ENCODE results near the gene SPTLC1.
"Not testable (repeated sequence)": the region's sequence is repeated elsewhere in the genome, so short reads cannot be mapped to it uniquely, and the experiment has no call there.

SPTLC1 gene

GRCh38 chr9:92150501-92151470, 35.6 kb upstream of the SPTLC1 start:
- not testable (repeated sequence) for DNase-seq (ENCODE audit: low spot score in 2 of 2); H3K36me3 Mint-ChIP-seq (ENCODE audit: insufficient read depth); H3K4me3 Mint-ChIP-seq; H3K27ac Mint-ChIP-seq (ENCODE audit: low read depth); H3K4me1 Mint-ChIP-seq; ATAC-seq (replicated peaks; ENCODE audit: extremely low read depth, poor library complexity, severe bottlenecking); H3K9me3 Mint-ChIP-seq
- H3K27me3 Mint-ChIP-seq, result peaks cover 48% of the 10 kb centered on the region

GRCh38 chr9:92147852-92148180, 32.6 kb upstream of the SPTLC1 start:
- ATAC-seq (replicated peaks; ENCODE audit: extremely low read depth, poor library complexity, severe bottlenecking) (no peak), DNase-seq (ENCODE audit: low spot score in 2 of 2) (no peak)
- Mint-ChIP-seq H3K27me3 (peaks cover 72% of the 10 kb centered on the region), H3K4me3 (no peak overlapping the region), H3K4me1 (no peaks in the 10 kb centered on the region), H3K9me3 (no peaks in the 10 kb centered on the region), H3K27ac (ENCODE audit: low read depth) (no peak overlapping the region), H3K36me3 (ENCODE audit: insufficient read depth) (peaks cover 4% of the 10 kb centered on the region)

- no peak overlapping the region for H3K27ac Mint-ChIP-seq (ENCODE audit: low read depth)
- H3K36me3 Mint-ChIP-seq (ENCODE audit: insufficient read depth), result peaks cover 4% of the 10 kb centered on the region
- H3K27me3 Mint-ChIP-seq, result peaks cover 78% of the 10 kb centered on the region
- H3K4me1 Mint-ChIP-seq, result no peaks in the 10 kb centered on the region
- no peak for ATAC-seq (replicated peaks; ENCODE audit: extremely low read depth, poor library complexity, severe bottlenecking)
- no peak overlapping the region for H3K4me3 Mint-ChIP-seq
- no peaks in the 10 kb centered on the region for H3K9me3 Mint-ChIP-seq
- DNase-seq (ENCODE audit: low spot score in 2 of 2), result no peak
Observed at GRCh38 chr9:92147030-92147851, 32.0 kb upstream of the SPTLC1 start.

GRCh38 chr9:92146610-92147009, 31.4 kb upstream of the SPTLC1 start:
- no peaks in the 10 kb centered on the region for H3K4me1 Mint-ChIP-seq
- H3K9me3 Mint-ChIP-seq, result no peaks in the 10 kb centered on the region
- H3K4me3 Mint-ChIP-seq, result no peak overlapping the region
- no peak overlapping the region for H3K27ac Mint-ChIP-seq (ENCODE audit: low read depth)
- peaks cover 84% of the 10 kb centered on the region for H3K27me3 Mint-ChIP-seq
- DNase-seq (ENCODE audit: low spot score in 2 of 2) (no peak), ATAC-seq (replicated peaks; ENCODE audit: extremely low read depth, poor library complexity, severe bottlenecking) (no peak)
- H3K36me3 Mint-ChIP-seq (ENCODE audit: insufficient read depth), result peaks cover 3% of the 10 kb centered on the region

GRCh38 chr9:92145784-92146183, 30.6 kb upstream of the SPTLC1 start:
- not testable (repeated sequence) for H3K9me3 Mint-ChIP-seq; H3K4me3 Mint-ChIP-seq; H3K27ac Mint-ChIP-seq (ENCODE audit: low read depth); DNase-seq (ENCODE audit: low spot score in 2 of 2); ATAC-seq (replicated peaks; ENCODE audit: extremely low read depth, poor library complexity, severe bottlenecking); H3K4me1 Mint-ChIP-seq; H3K36me3 Mint-ChIP-seq (ENCODE audit: insufficient read depth)
- peaks cover 92% of the 10 kb centered on the region for H3K27me3 Mint-ChIP-seq

DNA sequence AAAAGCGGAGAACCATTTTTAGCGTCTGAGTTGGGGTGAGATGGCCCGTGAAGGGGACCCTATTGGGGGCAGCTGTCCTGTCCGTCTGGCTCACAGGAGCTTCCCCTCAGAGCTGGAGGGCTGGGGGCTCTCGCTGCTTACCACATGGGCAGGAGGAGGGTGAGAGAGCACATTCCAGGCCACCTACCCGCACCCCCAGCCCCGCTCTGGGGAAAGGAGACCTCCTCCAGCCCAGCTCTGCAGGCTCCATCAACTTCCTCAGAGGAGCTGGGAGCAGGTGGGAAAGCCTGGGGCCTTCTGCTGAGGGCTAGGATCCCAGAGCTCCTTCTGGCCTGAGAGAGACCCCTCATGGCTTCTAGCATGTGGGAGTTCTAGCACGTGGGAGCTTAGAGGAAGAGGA, 27.1 kb upstream of the SPTLC1 start:
- H3K36me3 Mint-ChIP-seq (ENCODE audit: insufficient read depth), result peaks cover 7% of the 10 kb centered on the region
- peaks cover 16% of the 10 kb centered on the region for H3K4me1 Mint-ChIP-seq
- H3K9me3 Mint-ChIP-seq, result no peaks in the 10 kb centered on the region
- H3K27ac Mint-ChIP-seq (ENCODE audit: low read depth), result no peak overlapping the region
- H3K27me3 Mint-ChIP-seq, result peaks cover 76% of the 10 kb centered on the region
- ATAC-seq (replicated peaks; ENCODE audit: extremely low read depth, poor library complexity, severe bottlenecking) (no peak), DNase-seq (ENCODE audit: low spot score in 2 of 2) (no peak)
- H3K4me3 Mint-ChIP-seq, result no peak overlapping the region

GRCh38 chr9:92141144-92142129, 26.2 kb upstream of the SPTLC1 start:
- H3K27me3 Mint-ChIP-seq, result peaks cover 67% of the 10 kb centered on the region
- peak overlapping the region; percentile 67 for H3K4me3 Mint-ChIP-seq
- no peak for ATAC-seq (replicated peaks; ENCODE audit: extremely low read depth, poor library complexity, severe bottlenecking)
- H3K4me1 Mint-ChIP-seq, result peaks cover 16% of the 10 kb centered on the region
- no peak for DNase-seq (ENCODE audit: low spot score in 2 of 2)
- H3K9me3 Mint-ChIP-seq, result no peaks in the 10 kb centered on the region
- no peak overlapping the region for H3K27ac Mint-ChIP-seq (ENCODE audit: low read depth)
- peaks cover 7% of the 10 kb centered on the region for H3K36me3 Mint-ChIP-seq (ENCODE audit: insufficient read depth)

- Mint-ChIP-seq H3K27ac (ENCODE audit: low read depth) (no peak overlapping the region), H3K4me3 (peak overlapping the region; percentile 67), H3K27me3 (peaks cover 60% of the 10 kb centered on the region), H3K9me3 (no peaks in the 10 kb centered on the region), H3K36me3 (ENCODE audit: insufficient read depth) (peaks cover 5% of the 10 kb centered on the region), H3K4me1 (peaks cover 16% of the 10 kb centered on the region)
- DNase-seq (ENCODE audit: low spot score in 2 of 2) (no peak), ATAC-seq (replicated peaks; ENCODE audit: extremely low read depth, poor library complexity, severe bottlenecking) (no peak)
Observed at GRCh38 chr9:92140754-92141143, 25.5 kb upstream of the SPTLC1 start.

DNA sequence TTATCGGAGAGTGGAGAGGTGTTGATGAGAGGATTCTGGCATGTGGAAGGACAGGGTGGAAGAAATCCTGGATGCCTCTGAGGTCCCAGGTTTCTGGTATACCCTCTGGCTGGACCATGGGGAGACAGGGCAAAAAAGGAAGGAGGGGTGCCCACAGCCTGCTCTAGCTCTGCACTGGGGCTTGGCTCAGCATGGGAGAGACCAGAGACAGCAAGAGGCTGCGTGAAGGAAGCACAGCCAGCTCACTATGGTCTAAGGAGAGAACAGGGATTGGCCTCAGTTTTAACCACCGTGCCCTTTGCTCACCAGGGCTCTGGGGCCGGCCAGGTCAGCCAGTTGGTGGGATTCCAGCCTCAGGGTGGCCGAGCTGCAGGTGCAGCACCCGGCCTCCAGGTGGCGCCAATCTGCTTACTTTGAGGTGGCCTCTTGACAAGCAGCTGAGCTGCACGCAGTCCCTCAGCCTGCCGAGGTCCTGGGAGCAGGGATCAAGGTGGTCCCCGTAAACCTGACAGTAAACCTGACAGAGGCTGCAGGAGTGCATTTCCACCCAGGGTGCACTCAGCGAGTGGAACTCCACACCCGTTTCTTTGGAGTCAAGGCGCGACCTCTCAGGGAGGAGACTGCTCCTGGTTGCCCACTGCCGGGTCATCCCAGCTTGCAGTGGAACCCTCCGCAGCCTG, 25.0 kb upstream of the SPTLC1 start:
- peaks cover 54% of the 10 kb centered on the region for H3K27me3 Mint-ChIP-seq
- peak overlapping the region; percentile 67 for H3K4me3 Mint-ChIP-seq
- H3K36me3 Mint-ChIP-seq (ENCODE audit: insufficient read depth), result peaks cover 7% of the 10 kb centered on the region
- ATAC-seq (replicated peaks; ENCODE audit: extremely low read depth, poor library complexity, severe bottlenecking) (peak; percentile 63), DNase-seq (ENCODE audit: low spot score in 2 of 2) (peak; percentile 46 to 69)
- H3K27ac Mint-ChIP-seq (ENCODE audit: low read depth), result no peak overlapping the region
- no peaks in the 10 kb centered on the region for H3K9me3 Mint-ChIP-seq
- peaks cover 16% of the 10 kb centered on the region for H3K4me1 Mint-ChIP-seq

- peaks cover 19% of the 10 kb centered on the region for H3K4me1 Mint-ChIP-seq
- not testable (repeated sequence) for H3K36me3 Mint-ChIP-seq (ENCODE audit: insufficient read depth); H3K27ac Mint-ChIP-seq (ENCODE audit: low read depth); DNase-seq (ENCODE audit: low spot score in 2 of 2); H3K4me3 Mint-ChIP-seq; H3K9me3 Mint-ChIP-seq; ATAC-seq (replicated peaks; ENCODE audit: extremely low read depth, poor library complexity, severe bottlenecking)
- H3K27me3 Mint-ChIP-seq, result peaks cover 46% of the 10 kb centered on the region
Observed at GRCh38 chr9:92138960-92139540, 23.8 kb upstream of the SPTLC1 start.

- H3K4me3 Mint-ChIP-seq, result no peak overlapping the region
- H3K27me3 Mint-ChIP-seq, result peaks cover 39% of the 10 kb centered on the region
- H3K36me3 Mint-ChIP-seq (ENCODE audit: insufficient read depth), result peaks cover 6% of the 10 kb centered on the region
- no peaks in the 10 kb centered on the region for H3K9me3 Mint-ChIP-seq
- H3K4me1 Mint-ChIP-seq, result peaks cover 26% of the 10 kb centered on the region
- no peak overlapping the region for H3K27ac Mint-ChIP-seq (ENCODE audit: low read depth)
- DNase-seq (ENCODE audit: low spot score in 2 of 2) (peak; percentile 51 to 70), ATAC-seq (replicated peaks; ENCODE audit: extremely low read depth, poor library complexity, severe bottlenecking) (peak; percentile 38)
Observed at GRCh38 chr9:92138157-92138959, 23.1 kb upstream of the SPTLC1 start.
